ENCODE measurements around the gene PIP5K1B.
A peak's percentile ranks its signal among the peaks of the same experiment; 100 is the strongest.
"Not testable (repeated sequence)": the region's sequence is repeated elsewhere in the genome, so short reads cannot be mapped to it uniquely, and the experiment has no call there.

PIP5K1B gene

GRCh38 chr9:68973619-68974018 lies 268.6 kb downstream of the PIP5K1B start:
- no peak for DNase-seq
- intact Hi-C loops (cut with DNase I): no loop called here

GRCh38 chr9:68974431-68974830 lies 269.4 kb downstream of the PIP5K1B start:
- intact Hi-C loops (cut with DNase I): no loop called here
- DNase-seq: no peak

- intact Hi-C loops (cut with DNase I): no loop called here
- DNase-seq: no peak
These were observed 269.9 kb downstream of the PIP5K1B start for GRCh38 chr9:68974901-68975300.

GRCh38 chr9:68975365-68976043 lies 270.5 kb downstream of the PIP5K1B start:
- no peak for DNase-seq
- intact Hi-C loops (cut with DNase I): no loop called here

GRCh38 chr9:68978066-68978465 lies 273.0 kb downstream of the PIP5K1B start:
- no peak for DNase-seq
- intact Hi-C loops (cut with DNase I): no loop called here

- no peak for DNase-seq
- intact Hi-C loops (cut with DNase I): no loop called here
These were observed 273.5 kb downstream of the PIP5K1B start for GRCh38 chr9:68978501-68978900.

GRCh38 chr9:68979538-68980314 lies 274.7 kb downstream of the PIP5K1B start:
- DNase-seq: peak in 2 of 10 donors; percentile 28 to 85
- intact Hi-C loops (cut with DNase I): no loop called here

GRCh38 chr9:68980341-68980914 lies 275.4 kb downstream of the PIP5K1B start:
- intact Hi-C loops (cut with DNase I): no loop called here
- DNase-seq: no peak

- intact Hi-C loops (cut with DNase I): no loop called here
- no peak for DNase-seq
These were observed 276.7 kb downstream of the PIP5K1B start for GRCh38 chr9:68981789-68982188.

- intact Hi-C loops (cut with DNase I): no loop called here
- DNase-seq: no peak
These were observed 278.0 kb downstream of the PIP5K1B start for GRCh38 chr9:68983008-68983411.

GRCh38 chr9:68983522-68984424 lies 278.7 kb downstream of the PIP5K1B start:
- DNase-seq: no peak
- intact Hi-C loops (cut with DNase I): no loop called here

- intact Hi-C loops (cut with DNase I); DNase-seq: not testable (repeated sequence)
These were observed 281.9 kb downstream of the PIP5K1B start for GRCh38 chr9:68986949-68987348.

- DNase-seq: no peak
- intact Hi-C loops (cut with DNase I): no loop called here
These were observed 286.4 kb downstream of the PIP5K1B start for GRCh38 chr9:68991457-68991856.

- no peak for DNase-seq
- intact Hi-C loops (cut with DNase I): loop anchor here (5.0 kb wide), 1 partner anchor 288 kb away; the partner anchor contains the start of gene PIP5K1B
These were observed 290.7 kb downstream of the PIP5K1B start for GRCh38 chr9:68995776-68996175.

- intact Hi-C loops (cut with DNase I): loop anchor here (5.0 kb wide), 1 partner anchor 289 kb away; the partner anchor contains the start of gene PIP5K1B
- no peak for DNase-seq
These were observed 291.4 kb downstream of the PIP5K1B start for GRCh38 chr9:68996462-68996861.

GRCh38 chr9:68997666-68998065 lies 292.6 kb downstream of the PIP5K1B start:
- intact Hi-C loops (cut with DNase I): loop anchor here (5.0 kb wide), 1 partner anchor 290 kb away; the partner anchor contains the start of gene PIP5K1B
- DNase-seq: no peak

GRCh38 chr9:68998385-68998784 lies 293.3 kb downstream of the PIP5K1B start:
- intact Hi-C loops (cut with DNase I): loop anchor here (5.0 kb wide), 1 partner anchor 291 kb away; the partner anchor contains the start of gene PIP5K1B
- DNase-seq: no peak

- no peak for DNase-seq
- intact Hi-C loops (cut with DNase I): loop anchor here (1.0 to 5.0 kb wide), 2 partner anchors 292 to 415 kb away; partner anchors contain the start of gene PIP5K1B
These were observed 293.8 kb downstream of the PIP5K1B start for GRCh38 chr9:68998812-68999211.

- intact Hi-C loops (cut with DNase I): loop anchor here (1.0 to 5.0 kb wide), 2 partner anchors 292 to 415 kb away; partner anchors contain the start of gene PIP5K1B
- peak in 8 of 10 donors; percentile 21 to 87 (median 60) for DNase-seq
These were observed 294.5 kb downstream of the PIP5K1B start for GRCh38 chr9:68999393-69000105.

All from posterior cingulate gyrus (tissue), 11 donors.